Islet precursor cell (in vitro differentiated cells): ENCODE measurements around the gene TRPM5.
A peak's percentile ranks its signal among the peaks of the same experiment; 100 is the strongest.

Source experiments
- DNase-seq: peaks from one replicate; pipeline ENCODE4 v3.0.0-alpha.2; 2018

The TRPM5 gene

DNA sequence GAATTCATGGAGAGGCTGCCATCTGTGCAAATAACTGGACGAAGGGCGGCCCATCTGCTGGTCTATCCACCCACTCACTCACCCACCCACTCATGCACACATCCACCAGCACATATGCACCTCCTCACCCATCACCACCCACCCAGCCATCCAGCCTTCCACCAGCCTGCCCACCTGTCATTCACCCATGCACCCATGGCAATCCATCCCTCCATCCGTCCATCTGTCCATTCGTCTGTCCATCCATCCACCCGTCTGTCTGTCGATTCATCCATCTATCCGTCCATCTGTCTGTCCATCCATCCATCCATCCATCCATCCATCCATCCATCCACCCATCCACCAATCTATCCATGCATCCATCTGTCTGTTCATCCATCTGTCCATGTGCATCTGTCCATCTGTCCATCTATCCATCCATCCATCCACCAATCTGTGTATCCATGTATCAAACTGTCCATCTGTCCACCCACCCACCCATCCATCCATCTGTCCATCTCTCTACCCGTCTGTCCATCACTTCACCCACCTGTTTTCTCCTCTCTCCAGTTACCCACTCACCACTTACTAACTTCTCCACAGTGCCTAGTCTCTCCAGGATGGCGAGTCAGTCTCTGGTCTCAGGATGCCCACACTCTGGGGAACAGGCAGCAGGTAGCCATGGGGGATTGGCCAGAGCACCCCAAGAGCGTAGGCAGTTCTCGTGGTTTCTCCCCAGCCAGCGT, 8.9 kb downstream of the TRPM5 start:
- no peak for DNase-seq

DNA sequence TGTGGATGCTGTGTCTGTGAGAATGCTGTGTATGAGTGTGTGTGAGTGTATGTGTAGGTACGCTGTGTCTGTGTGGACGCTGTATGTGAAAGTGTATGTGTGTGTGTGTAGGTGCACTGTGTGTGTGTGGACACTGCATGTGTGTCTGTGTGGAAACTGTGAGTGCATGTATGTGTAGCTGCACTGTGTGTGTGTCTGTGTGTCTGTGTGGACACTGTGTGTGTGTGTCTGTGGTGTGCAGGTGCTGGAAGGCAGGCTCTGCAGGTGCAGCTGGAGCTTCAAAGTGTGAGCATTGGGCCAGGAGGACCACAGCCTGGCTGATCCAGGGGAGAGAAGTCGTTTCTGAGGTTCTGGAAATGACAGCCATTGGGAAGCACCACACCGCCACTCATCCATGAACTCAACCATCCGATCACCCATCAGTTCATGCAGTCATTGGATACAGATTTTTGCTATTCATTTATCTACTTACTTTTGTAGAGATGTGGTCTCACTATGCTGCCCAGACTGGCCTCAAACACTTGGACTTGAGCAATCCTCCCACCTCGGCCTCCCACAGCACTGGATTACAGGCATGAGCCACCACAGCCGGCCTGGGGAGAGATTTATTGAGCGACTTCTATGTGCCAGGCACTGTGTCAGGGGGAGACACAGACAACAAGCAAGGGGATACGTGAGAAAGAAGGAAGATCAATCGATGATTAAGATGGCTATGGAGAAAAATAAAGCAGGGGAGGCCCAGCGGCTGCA, 9.6 kb downstream of the TRPM5 start:
- DNase-seq: no peak

DNA sequence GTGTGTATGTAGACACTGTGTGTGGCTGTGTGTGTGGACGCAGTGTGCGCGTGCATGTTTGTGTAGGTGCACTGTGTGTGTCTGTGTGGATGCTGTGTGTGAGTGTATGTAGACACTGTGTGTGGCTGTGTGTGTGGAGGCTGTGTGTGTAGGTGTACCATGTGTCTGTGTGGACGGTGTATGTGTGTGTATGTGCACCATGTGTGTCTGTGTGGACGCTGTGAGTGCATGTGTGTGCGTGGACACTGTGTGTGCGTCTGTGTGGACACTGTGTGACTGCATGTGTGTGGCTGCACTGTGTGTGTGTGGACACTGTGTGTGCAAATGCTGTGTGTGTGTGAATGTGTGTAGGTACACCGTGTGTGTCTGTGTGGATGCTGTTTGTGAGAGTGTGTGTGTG, 10.3 kb downstream of the TRPM5 start:
- DNase-seq: no peak

DNA sequence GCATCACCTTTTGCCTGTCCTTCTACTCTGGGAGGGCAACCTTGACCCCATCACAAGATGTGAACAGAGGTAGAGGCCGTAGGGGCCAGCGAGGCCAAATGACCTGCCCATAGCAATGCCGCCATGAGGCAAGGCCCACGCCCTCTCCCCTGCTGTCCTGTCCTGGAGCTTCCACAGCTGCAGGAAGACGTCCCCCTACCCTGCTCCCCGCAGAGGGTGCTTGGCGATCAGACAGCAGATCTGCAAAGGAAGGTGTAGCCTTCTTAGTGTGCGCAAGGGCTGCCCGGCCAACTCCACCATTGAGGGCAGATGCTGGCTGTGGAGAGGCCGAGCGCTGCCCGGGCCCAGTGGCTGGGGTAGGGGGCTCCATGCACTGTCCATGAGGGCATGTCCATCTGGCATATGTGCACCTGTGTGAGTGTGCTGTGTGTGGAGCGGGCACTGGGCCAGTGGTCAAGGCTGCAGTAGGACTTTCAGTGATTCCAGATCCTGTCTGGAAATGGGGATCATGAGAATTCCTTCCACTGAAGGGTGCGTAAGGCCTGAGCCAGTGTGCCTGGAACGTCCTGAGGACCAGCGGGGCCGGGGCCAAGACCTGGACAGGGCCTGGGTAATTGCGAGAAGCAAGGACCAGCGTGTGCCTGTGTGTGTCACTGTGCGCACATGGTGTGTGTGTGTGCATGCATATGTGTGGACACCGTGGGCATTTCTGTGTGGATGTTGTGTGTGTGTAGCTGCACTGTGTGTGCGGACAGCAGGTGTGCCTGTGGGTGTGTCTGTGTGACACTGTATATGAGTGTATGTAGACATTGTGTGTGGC, 11.0 kb downstream of the TRPM5 start:
- DNase-seq: no peak

DNA sequence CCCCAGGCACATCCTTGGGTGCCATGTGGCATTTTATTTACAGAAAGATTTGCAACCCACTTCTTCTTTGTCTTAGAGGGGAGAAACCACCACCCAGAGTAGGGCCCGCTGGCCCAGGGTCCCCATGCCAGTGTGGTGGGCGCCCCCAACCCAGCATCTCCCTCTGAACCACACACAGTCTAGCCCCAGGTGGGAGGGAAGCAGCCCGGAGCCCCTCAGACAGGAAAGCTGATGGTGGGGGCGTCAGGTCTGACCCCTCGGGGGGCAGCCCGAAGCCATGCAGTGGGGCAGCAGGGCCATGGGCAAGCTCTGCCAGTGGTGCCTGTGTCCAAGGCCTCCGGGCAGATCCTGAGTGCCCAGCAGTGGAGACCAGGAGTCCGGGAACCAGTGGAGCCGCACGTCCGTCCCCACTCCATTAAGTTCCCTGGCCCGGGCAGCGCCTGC, 11.7 kb downstream of the TRPM5 start:
- DNase-seq: no peak

DNA sequence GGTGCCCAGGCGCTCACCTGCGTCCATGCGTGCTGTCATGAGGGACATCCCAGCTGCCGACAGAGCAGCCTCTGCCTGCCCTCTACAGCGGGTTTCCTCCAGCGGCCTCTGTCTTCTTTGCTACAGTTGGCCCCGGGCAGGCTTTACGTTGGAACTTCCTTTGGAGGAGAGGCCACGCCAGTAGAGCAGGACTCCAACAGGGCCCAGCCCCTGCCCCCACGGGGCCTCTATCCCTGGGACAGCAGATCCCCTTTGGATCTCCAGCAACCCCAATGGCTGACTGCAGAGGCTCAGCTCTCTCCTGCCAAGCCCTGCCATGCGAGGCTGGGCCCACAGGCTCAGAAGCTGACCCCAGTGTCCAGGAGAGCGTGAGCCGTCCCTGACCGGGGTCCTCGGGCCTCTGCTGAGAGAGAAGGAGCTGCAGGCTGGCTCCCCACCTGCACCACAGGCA, 12.1 kb downstream of the TRPM5 start:
- DNase-seq: no peak

DNA sequence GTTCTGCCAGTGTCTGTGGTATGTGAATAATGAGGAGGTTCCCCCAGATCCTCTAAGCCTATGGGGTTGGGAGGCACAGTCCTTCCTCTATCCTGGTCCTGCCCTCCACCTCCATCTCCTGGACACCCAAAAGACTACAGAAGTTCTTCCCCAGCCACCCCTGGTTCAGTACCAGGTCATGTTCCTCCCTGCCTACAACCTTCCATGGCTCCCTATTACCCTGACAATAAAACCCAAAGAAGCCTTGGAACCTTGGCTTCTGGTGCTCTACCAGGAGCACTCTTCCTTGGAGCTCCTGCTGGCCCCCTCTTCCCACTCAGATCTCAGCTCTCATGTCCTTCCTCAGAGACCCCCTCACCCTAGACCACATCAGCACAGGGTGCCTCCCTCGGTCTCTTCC, 12.9 kb downstream of the TRPM5 start:
- no peak for DNase-seq

DNA sequence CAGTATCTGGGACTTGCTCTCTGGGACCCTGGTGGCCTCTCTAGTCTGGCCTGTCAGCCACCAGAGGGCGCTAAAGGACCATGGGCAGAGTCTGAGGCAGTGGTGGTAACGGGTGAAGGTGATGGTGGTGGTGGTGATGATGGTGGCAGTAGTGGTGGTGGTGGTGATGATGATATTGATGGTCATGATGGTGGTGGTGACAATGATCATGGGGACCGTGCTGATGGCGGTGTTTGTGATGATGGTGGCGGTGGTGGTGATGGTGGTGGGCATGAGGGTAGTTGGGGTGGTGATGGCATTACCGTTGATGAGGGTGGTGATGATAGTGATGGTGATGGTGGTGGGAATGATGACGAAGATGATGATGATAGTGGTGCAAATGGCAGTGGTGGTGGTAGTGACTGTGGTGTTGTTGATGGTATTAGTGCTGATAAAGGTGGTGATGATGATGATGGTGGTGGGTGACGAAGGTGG, 16.0 kb downstream of the TRPM5 start:
- DNase-seq: peak; percentile 83

DNA sequence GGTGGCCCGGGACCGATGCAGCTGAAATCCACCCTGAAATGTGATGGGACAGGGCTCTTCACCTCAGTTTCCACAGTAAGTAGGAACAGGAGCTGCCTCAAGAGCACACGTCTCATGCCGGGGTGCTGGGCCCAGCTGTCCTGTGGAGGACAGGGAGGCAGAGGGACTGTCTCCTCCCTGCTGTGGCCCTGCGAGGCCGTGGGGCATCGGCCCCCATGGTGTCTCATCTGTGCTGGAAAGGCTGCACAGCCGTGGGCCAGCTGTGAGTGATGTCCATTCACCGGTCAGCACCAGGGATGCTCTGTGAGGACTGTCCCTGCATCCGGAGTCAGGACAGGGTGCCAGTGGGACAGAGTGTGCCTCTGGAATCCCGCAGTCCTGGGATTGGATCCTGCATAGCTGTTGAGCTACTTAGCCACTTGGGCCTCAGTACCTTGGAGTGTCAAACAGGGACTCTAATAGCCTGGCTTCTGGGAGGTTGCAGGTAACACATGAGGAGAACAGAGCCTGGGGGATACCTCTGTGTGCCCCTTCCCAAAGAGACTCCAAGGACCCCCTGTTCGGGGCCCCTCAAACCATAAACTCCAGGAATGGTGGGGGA, 16.5 kb downstream of the TRPM5 start:
- no peak for DNase-seq

DNA sequence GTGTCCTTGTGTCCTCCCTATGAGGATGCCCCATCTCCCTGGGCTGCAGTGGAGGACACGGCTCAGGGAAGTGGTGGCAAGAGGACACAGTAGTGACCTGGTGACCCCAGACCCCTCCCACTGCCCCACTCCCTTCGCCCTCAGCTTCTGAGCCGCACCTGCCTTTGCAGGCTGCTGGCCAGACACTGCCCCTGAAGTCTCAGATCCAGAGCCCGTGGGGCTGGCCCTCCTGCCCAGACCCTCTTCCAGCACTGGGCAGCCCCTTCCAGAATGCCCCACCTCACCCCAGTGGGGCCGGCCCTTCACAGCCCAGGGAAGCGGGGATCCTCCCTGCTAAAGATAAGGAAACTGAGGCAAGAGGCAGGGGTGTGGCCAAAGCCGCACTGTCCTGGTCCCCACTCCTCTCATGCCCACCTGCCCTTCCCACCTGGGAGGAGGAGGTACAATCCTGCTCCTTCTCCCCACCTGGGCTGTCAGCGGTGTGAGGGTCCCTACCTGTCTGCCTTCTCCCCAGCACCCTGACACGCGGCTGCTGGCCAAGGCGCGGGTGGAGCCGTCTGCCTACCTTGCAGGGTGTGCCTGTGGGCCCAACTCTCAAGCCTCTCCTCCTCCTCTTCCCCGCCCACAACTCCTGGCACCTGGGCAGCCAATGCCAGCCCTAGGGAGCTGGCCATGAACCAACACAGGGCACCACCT, 17.3 kb downstream of the TRPM5 start:
- DNase-seq: no peak

DNA sequence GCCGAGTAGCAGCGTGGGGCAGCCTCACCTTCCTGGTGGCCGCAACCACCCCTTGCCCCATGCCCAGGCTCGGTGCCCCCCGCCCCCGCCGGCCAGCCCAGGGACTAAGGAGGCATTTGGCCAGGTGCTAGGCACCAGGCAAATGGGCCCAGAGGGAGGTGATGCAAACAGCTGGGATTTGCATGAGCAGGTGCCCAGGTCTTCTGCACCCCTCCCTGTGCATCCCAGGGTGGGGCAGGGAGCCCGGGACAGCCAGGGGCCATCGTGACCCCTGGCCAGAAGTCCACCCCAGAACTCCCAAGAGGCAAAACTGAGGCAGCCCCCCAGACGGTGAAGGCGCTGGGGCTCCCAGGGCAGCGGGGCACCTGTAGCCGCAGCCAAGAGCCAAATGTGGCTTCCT, 18.1 kb downstream of the TRPM5 start:
- DNase-seq: no peak

DNA sequence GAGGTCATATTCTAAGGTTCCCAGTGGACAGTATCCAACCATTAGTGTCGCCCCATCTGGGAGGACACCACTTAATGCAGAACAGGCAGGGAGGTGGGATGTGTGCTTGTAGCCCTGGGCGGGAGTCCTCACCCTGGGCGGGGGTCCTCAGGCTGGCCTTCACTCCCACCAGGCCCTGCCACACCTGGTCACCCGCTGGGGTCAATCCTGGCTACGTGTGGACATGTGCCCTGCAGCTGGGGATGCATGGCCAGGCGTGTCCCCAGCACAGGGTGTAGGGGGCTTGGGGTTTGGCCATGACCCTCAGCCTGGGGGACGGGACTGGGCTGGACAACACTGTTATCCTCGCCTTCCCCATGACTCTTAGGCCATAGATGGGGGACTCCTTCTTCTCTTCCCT, 18.8 kb downstream of the TRPM5 start:
- DNase-seq: no peak

DNA sequence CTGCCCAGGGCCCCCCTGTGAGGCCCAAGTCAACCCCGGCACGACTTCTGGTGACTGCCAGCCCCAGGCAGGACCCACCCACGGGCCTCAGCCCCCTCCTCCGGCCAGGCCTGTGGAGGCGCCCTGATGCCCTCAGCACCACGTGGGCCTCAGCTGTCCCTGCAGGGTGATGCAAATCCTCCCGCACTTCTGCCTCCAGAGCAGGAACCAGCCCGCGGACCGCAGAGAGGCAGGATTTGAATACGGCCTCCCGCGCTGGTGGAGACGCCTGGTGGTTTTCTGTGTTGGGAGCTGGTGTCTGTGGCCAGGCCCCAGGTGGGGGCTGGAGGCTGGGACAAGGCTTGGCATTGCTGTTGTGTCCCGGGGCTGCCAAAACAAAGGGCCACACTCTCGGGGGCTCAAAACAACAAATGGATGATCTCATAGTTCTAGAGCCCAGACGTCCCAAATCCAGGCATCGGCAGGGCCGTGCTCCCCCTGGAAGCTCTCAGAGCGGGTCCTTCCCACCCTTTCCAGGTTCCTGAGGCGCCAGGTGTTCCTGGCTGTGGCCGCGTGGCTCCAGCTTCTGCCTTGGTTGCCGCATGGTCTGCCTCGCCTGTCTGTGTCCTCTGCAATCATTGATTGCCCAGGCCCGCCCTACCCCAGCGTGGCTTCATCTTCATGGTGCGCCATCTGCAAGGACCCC, 19.4 kb downstream of the TRPM5 start:
- no peak for DNase-seq

DNA sequence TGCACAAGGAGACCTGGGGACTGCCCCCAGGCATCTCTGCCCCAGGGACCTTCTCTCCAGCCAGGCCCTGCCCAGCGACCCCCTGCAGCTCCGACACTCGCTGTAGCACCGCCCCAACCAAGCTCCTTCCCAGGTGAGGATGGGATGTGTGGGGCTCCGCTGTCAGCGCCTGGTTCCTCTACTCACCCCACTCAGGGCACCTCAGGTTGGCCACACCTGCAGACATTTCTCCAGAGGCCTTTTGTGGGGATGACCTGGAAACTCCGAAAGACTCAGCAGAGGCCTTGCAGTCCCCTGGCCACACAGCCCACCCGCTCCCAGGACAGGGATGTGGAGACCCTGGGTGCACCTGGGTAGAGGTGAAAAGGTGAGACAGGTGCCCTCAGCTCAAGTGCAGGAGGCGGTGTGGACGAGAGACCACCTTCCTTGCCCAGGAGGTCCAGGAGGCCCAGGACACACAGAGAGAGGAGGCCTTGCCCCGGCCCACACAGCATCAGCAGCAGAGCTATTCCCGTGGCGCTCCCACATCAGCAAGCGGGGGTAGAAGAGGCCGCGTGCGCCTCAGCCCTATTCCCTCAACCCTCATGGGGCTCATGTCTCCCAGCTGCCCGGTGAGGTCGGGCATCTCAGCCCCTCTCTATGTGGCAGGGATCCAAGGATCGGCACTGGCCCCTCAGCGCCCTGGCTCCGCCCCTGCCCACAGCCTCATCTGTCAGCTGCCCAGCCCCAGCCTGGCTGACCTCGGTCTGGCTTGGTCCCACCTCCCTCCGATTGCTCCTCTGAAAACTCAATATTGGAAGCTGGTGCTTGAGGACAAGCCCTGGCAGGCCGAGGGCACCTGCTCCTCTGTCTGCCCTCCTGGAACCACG, 20.9 kb downstream of the TRPM5 start:
- no peak for DNase-seq

DNA sequence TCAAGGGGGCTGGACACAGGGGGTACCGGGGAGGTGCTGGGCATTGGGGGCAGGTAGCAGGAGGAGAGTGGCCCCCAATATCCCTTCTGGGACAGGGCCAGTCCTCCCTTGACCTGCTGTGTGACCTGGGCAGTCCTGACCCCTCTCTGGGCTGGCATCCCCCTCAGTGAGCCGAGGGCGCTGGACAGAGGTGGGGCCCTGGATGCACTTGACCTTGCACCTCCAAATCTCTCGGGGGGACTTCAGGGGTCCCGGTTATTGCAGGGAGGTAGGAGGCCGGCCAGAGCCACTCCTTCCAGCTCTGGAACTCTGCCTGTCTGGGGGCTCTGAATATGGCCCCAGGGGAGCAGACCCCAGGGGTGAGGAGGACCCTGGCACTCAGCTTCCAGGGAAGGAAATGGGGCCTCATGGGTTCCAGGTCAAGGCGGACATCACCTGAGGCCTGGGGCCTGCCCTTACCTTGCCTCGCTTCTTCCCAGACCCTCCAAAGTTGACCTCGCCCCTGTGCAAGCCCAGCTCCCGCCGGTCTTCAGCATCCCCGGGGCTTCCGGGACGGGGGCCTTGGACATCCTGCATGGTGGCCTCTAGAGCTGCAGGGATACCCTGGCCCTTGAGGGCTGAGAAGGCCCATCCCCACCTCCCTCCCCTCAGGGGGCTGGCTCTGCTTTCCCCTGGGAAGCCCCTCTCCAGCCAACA, 21.7 kb downstream of the TRPM5 start:
- DNase-seq: no peak

DNA sequence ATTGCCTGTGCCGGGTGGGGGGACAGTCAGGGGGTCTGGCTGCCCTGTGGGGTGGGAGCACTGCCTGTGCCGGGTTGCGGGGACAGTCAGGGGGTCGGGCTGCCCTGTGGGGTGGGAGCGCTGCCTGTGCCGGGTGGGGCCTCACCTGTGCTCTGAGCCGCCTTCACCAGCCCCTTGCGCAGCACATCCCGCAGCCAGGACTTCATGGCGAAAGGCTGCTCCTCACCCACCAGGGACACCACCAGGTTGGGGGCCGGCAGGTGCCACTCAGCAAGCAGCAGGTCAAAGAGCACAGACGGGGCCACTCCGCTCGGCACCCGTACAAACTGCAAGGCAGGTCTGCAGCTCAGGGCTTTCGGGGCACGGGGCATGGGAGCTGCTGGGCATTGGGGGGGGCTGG, 22.3 kb downstream of the TRPM5 start:
- DNase-seq: no peak

DNA sequence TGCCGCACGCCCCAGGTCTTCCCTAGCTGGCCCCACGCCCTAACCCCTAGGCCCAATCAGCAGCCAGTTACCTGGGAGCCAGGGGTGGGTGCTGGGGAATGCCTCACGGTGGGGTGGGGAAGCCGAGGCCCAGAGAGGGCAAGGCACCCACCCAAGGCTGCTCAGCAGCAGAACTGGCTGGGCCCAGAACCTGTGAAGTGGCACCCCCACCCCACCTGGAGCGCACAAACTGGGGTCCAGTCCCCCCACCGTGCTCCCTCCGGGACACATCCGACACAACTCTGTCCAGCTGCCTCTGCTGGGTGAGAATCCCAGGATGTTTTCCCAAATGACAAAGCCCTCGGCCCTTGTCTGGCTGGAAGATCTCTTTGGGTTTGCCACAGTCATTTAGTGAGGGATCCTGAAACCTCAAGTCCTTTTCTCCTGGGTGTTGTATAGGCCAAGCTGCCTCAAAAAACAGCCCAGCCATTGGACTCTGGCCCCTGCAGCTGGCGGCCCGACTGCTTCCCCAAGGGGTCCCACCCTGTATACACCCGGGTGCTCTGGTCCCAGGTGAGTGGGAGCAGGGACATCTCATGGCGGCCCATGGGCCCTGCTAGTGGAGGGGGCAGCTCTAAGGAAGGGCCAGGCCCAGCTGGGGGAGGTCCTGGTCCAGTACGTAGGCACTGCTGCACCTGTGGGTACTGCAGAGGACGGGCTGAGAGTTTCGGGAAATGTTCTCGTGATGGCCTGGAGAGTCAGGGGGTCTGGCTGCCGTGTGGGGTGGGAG, 22.9 kb downstream of the TRPM5 start:
- DNase-seq: no peak

DNA sequence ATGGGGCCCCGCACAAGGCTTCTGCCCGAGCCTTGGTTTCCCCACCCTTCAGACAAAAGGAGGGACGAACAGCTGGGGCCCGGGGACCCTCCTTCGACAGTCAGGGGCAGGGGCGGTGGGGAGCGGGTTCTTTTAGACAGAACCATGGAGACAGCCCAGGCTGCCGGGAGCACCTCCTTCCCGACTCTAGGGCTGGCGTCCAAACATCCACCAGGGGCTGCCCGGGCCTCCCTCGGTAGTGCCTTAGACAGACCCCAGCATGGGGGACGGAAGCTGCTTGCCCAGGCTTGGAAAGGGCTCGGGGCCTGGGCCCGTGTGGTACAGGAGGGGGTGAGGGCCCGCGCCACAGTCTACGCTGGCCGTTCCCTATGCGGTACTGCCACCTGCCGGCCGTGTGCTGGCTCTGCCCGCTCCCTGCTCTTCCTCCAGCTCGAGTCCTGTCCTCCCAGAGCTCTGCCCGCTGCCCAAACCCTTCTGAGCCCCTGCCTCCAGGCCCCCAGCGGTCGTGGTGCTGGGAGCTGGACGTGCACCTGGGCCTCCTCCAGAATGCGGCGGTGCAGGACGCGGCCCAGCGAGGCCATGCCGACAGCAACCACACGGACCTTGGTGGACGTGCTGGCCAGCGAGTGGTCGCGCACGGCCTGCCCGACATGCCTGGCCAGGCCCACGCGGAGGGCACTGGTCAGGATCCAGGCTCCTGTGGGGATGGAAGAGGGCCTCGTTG, 23.6 kb downstream of the TRPM5 start:
- DNase-seq: peak; percentile 81
